HepG2 (cell line): Measurements from ENCODE around the gene LILRB5.

Experiments
- RELA ChIP-seq: sonication (generic); formaldehyde crosslinking; IDR thresholded peaks from 2 replicates; pipeline ENCODE4 v1.4.0; 2020; ENCODE audit warnings: missing genetic modification reagents
- ZFP37 ChIP-seq: sonication (generic); formaldehyde crosslinking; IDR thresholded peaks from 2 replicates; pipeline ENCODE4 v1.4.0; 2020; ENCODE audit warnings: missing genetic modification reagents, borderline replicate concordance

DNA sequence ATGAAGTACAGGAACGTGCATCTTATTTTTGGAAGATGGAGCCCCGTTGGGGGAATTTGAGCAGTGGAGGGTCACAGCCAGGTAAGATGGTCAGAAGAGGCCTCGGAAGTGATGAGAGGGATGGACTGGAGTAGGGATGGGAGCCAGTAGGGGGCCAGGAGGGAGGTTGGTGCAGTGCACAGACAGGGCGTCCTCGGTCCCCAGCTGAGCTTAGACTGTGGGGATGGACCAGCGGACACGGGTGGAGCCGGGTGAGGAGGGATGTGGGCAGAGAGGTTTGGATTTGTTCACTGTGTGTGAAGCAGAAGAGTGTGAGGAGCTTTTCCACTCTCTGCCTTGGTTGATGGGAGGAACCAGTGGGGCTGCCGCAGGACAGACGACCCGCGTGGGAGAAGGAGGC is 45.8 kb downstream of the LILRB5 start:
- TF ChIP-seq RELA (CRISPR knock-in tag) = no peak
- no peak for TF ChIP-seq ZFP37 (CRISPR knock-in tag)
